Ascending aorta (tissue), 2 donors: ENCODE results near the gene CELF1. TPM values are rescaled to one million over a fixed set of nuclear protein-coding genes. Genes with fewer than 3 reads are reported as not detected.
A peak's percentile ranks its signal among the peaks of the same experiment; 100 is the strongest.

Experiments
- DNase-seq, 2 donors: peaks; one replicate each; pipeline ENCODE4 v3.0.0-alpha.2; 2019; ENCODE audit warnings: low spot score in 2 of 2
- H3K27ac ChIP-seq, 2 donors: fragments of 200-600 bp; sonication (generic); one replicate each; pipeline ENCODE4 v1.5.1; 2016 to 2017; ENCODE audit warnings: mild to moderate bottlenecking in 1 of 2
- H3K27me3 ChIP-seq: fragments of 200-600 bp; sonication (generic); one replicate; pipeline ENCODE4 v1.5.1; 2017
- H3K36me3 ChIP-seq, 2 donors: fragments of 200-600 bp; sonication (generic); one replicate each; pipeline ENCODE4 v1.5.1; 2016
- H3K4me1 ChIP-seq, 2 donors: fragments of 200-600 bp; sonication (generic); one replicate each; pipeline ENCODE4 v1.5.1; 2016 to 2017; ENCODE audit warnings: mild to moderate bottlenecking in 1 of 2
- H3K4me3 ChIP-seq, 2 donors: fragments of 200-600 bp; sonication (generic); one replicate each; pipeline ENCODE4 v1.5.1; 2016 to 2017; ENCODE audit warnings: mild to moderate bottlenecking in 1 of 2
- H3K9me3 ChIP-seq, 2 donors: fragments of 200-600 bp; sonication (generic); one replicate each; pipeline ENCODE4 v1.5.1; 2016
- intact Hi-C: fragments of 100-400 bp; cut with DNase I; formaldehyde crosslinking; loops from one replicate; pipeline ENCODE4 v1.15.1; 2023
- total RNA-seq: library from RNA; depleted of rRNA; stranded (reverse); fragments of >200 nt; gene quantifications from one replicate; pipeline ENCODE4 v1.1.0, GENCODE V29; 2016
- TF ChIP-seq, protein P1 (sequence below), 3 experiments: fragments of 200-600 bp in 2 of 3; fragments of 450-650 bp in 1 of 3; sonication (generic) in 2 of 3; IDR thresholded peaks; one replicate each; pipeline ENCODE4 v1.5.1; 2016 to 2019; ENCODE audit warnings: antibody characterized with exemption in 3 of 3, mild to moderate bottlenecking in 1 of 3, moderate library complexity in 1 of 3

Gene CELF1
- total RNA-seq, 1 donor from 2014 or later: 68.9 TPM

DNA sequence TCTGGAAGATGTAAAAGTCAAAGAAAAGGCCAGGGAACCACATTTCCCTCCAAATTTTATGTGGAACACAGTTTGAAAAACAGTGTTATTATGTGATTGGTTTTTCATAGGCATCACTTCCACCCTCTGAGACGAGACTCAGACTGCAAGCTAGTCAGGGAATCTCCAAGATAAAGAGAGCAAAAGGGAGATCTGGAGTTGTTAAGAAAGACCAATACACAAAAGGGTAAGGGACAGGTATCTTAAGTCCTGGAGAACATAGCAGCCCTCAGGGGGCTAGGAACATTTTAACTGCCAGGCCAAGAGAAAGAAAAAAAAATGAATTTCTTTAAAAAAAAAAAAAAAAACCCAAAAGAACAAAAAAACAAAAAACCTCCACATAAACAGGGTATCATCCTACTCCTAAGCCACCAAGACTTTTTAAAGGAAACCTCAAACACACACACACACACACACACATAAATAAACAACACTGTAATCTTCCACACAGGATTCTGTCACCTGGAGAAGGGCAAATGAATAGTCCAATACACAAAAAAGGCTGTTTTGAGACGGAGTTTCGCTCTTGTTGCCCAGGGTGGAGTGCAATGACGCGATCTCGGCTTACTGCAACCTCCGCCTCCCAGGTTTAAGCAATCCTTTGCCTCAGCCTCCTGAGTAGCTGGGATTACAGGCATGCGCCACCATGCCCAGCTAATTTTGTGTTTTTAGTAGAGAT lies 44.5 kb downstream of the CELF1 start:
- Histone ChIP-seq H3K9me3 (no peaks in the 10 kb centered on the region), H3K27me3 (no peaks in the 10 kb centered on the region), H3K36me3 (no peaks in the 10 kb centered on the region), H3K27ac (peak overlapping the region in 1 of 2 donors; percentile 31), H3K4me3 (no peak overlapping the region), H3K4me1 (peaks cover 5 to 49% of the 10 kb centered on the region in 2 donors)
- DNase-seq: no peak
- TF ChIP-seq, protein P1, sequence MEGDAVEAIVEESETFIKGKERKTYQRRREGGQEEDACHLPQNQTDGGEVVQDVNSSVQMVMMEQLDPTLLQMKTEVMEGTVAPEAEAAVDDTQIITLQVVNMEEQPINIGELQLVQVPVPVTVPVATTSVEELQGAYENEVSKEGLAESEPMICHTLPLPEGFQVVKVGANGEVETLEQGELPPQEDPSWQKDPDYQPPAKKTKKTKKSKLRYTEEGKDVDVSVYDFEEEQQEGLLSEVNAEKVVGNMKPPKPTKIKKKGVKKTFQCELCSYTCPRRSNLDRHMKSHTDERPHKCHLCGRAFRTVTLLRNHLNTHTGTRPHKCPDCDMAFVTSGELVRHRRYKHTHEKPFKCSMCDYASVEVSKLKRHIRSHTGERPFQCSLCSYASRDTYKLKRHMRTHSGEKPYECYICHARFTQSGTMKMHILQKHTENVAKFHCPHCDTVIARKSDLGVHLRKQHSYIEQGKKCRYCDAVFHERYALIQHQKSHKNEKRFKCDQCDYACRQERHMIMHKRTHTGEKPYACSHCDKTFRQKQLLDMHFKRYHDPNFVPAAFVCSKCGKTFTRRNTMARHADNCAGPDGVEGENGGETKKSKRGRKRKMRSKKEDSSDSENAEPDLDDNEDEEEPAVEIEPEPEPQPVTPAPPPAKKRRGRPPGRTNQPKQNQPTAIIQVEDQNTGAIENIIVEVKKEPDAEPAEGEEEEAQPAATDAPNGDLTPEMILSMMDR (IDR thresholded peaks at IDR 0.05): no peak
- intact Hi-C loops: no loop called here

DNA sequence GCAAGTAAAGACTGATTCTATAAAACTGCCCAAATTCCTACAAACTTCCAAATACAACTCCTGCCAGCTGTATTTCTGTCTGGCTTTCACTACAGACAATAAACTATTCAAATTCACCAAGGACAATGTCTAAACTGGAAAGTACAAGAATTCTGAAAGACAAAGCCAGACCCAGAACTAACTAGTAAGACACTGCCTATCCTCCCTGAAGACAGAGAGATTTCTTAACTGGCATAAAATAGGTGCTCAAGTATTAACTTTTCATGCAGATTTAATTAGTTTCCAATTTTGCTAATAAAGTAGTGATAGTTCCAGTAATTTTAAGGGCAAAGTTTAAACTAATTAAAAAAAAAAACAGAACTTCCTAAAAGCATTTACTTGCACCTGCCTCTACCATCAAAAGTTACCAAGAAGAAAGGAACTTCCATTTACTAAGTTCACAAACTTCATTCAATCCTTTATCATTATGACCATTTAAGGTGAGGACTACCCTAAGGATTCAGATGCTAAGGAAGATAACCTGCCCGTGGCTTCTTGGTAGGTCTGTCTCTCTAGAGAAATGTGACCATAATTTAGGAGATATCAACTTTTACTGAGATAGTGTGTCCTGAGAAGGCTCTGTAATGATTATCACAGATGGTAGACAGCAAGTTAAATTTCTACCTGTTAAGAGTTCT lies 45.2 kb downstream of the CELF1 start:
- H3K9me3 ChIP-seq: no peaks in the 10 kb centered on the region
- no peak overlapping the region for H3K4me3 ChIP-seq
- H3K27me3 ChIP-seq: no peaks in the 10 kb centered on the region
- peak overlapping the region in 1 of 2 donors; percentile 56 for H3K27ac ChIP-seq
- TF ChIP-seq, protein P1 (IDR thresholded peaks at IDR 0.05): no peak
- intact Hi-C loops: no loop called here
- H3K36me3 ChIP-seq: no peaks in the 10 kb centered on the region
- peaks cover 5 to 42% of the 10 kb centered on the region in 2 donors for H3K4me1 ChIP-seq
- no peak for DNase-seq

DNA sequence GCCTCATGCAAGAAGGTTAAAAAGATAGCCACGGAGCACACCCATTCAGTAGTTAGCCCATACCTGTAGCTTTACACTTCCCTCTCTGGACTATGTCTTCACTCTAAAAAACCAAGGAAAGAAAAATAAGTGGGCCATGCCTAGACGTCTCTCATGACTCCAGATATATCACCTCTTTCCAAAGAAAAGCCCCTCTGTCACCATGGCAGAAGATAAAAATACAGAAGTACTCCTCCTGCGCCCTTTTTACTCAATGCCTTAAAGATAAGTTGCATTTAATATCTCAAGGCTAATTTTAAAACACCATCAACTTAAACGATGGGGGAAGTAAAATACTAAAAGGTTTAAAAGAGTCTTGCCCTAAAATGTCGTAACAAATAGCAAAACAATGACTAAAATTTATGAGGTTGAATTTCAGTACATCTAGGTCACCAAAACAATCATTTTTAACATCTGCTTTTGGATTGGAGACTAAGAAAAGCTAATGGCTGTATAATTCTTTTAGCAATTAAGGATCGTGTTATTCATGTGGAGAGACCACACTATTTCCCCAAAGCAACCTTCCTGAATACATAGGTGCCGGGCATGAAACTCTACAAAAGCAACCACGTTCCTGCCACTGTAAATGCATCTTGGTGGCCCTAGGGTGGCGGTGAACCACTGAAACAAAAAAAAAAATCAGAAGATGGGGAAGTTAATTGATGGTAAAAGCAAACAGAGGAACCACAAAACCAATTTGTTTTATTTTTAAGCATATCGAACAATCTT lies 46.0 kb downstream of the CELF1 start:
- Histone ChIP-seq H3K9me3 (no peaks in the 10 kb centered on the region), H3K27ac (peak overlapping the region; percentile 56 to 58), H3K4me1 (peaks cover 5 to 37% of the 10 kb centered on the region in 2 donors), H3K36me3 (no peaks in the 10 kb centered on the region), H3K4me3 (no peak overlapping the region), H3K27me3 (no peaks in the 10 kb centered on the region)
- TF ChIP-seq, protein P1 (IDR thresholded peaks at IDR 0.05): no peak
- no peak for DNase-seq
- intact Hi-C loops: no loop called here

DNA sequence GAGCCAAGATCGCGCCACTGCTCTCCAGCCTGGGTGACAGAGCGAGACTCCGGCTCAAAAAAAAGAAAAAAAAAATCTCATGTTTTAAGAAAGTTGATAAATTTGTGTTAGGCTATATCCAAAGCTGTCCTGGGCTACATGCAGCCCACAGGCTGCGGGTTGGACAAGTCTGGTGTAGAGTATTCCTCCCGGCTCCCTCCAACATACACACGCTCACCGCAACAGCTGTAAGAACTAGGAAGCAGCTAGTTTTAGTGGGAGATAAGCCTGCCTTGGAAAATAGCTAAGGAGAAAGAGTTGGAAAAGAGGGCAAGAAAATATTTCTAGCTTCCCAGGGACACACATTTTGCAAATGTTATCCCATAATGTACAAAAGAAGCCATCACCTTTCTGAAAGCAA lies 46.6 kb downstream of the CELF1 start:
- intact Hi-C loops: no loop called here
- peak overlapping the region; percentile 56 to 58 for H3K27ac ChIP-seq

DNA sequence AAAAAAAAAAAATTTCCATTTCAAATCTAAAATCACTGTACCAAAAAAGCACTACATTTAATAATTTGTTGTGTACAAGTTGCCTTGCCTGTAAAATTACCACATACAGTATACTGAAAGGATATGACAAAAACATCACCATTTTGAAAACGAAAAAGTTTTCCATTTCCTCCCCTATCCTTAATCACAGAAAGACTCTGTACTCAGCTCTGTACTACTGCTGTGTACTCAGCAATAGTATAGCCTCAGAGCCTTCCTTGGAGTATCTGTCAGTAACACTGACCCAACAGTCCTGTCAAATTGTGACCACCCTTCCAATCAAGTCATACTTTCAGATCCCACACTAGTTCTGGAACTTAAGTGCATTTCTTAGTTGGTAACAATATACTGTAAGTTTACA lies 48.0 kb downstream of the CELF1 start:
- Histone ChIP-seq H3K27ac (no peak overlapping the region), H3K27me3 (no peaks in the 10 kb centered on the region), H3K9me3 (no peaks in the 10 kb centered on the region), H3K36me3 (no peaks in the 10 kb centered on the region), H3K4me1 (peaks cover 5 to 31% of the 10 kb centered on the region in 2 donors), H3K4me3 (no peak overlapping the region)
- DNase-seq: no peak
- intact Hi-C loops: no loop called here
- TF ChIP-seq, protein P1 (IDR thresholded peaks at IDR 0.05): no peak

More for the DNA sequence above, 46.6 kb downstream of the CELF1 start:
- Histone ChIP-seq H3K27me3 (no peaks in the 10 kb centered on the region), H3K9me3 (no peaks in the 10 kb centered on the region), H3K4me1 (peaks cover 5 to 34% of the 10 kb centered on the region in 2 donors), H3K4me3 (no peak overlapping the region), H3K36me3 (no peaks in the 10 kb centered on the region)
- TF ChIP-seq, protein P1 (IDR thresholded peaks at IDR 0.05): no peak
- no peak for DNase-seq
